Keratinocyte (primary cell): ENCODE data around the gene VPS11. TPM values are rescaled to one million over a fixed set of nuclear protein-coding genes. Genes with fewer than 3 reads are reported as not detected.

Experiments used
- polyA plus RNA-seq, 5 experiments: library from polyadenylated mRNA; depleted of rRNA in 3 of 5; stranded (reverse) in 3 of 5; stranded (forward) in 1 of 5; unstranded in 1 of 5; fragments of >200 nt; gene quantifications; 1 replicate in 1 of 5; 2 replicates in 3 of 5; 3 replicates in 1 of 5; pipeline versions ENCODE4 v1.2.1 to v1.2.3, GENCODE V29; 2011 to 2012; ENCODE audit warnings: missing spikeins in 2 of 5, low read depth in 1 of 5, low replicate concordance in 1 of 5

Gene VPS11
- polyA plus RNA-seq, 1 donor (not counting 4 experiments of a cell fraction or from before 2014, with no cell fraction given), result 12.1 TPM

Other genes starting within 250 kb of the VPS11 start
- not detected in 3 replicates for gene CXCR5, start 183.9 kb upstream of the VPS11 start, polyA plus RNA-seq
- 7.7 to 21.3 TPM (median 10.6 TPM) in 3 replicates for gene BCL9L, start 141.9 kb upstream of the VPS11 start, polyA plus RNA-seq
- gene UPK2, start 111.5 kb upstream of the VPS11 start, polyA plus RNA-seq, result 0.13 to 0.25 TPM (median 0.20 TPM) in 3 replicates
- gene FOXR1, start 96.1 kb upstream of the VPS11 start, polyA plus RNA-seq, result not detected in 3 replicates
- 11.9 to 22.6 TPM (median 14.9 TPM) in 3 replicates for gene CENATAC, start 69.7 kb upstream of the VPS11 start, polyA plus RNA-seq
- 650 to 2,463 TPM (median 978 TPM) in 3 replicates for gene RPS25, start 49.5 kb upstream of the VPS11 start, polyA plus RNA-seq
- 113 to 121 TPM (median 119 TPM) in 3 replicates for gene TRAPPC4, start 49.1 kb upstream of the VPS11 start, polyA plus RNA-seq
- 17.0 to 25.0 TPM (median 20.2 TPM) in 3 replicates for gene SLC37A4, start 36.9 kb upstream of the VPS11 start, polyA plus RNA-seq
- 103 to 170 TPM (median 119 TPM) in 3 replicates for gene HYOU1, start 10.6 kb upstream of the VPS11 start, polyA plus RNA-seq
- 43.5 to 52.0 TPM (median 48.7 TPM) in 3 replicates for gene HMBS, start 17.1 kb downstream of the VPS11 start, polyA plus RNA-seq
- gene DPAGT1, start 34.0 kb downstream of the VPS11 start, polyA plus RNA-seq, result 59.7 to 75.4 TPM (median 60.4 TPM) in 3 replicates
- 2.8 to 3.6 TPM (median 2.9 TPM) in 3 replicates for gene C2CD2L, start 39.5 kb downstream of the VPS11 start, polyA plus RNA-seq
- 15.6 to 21.9 TPM (median 18.5 TPM) in 3 replicates for gene HINFP, start 53.8 kb downstream of the VPS11 start, polyA plus RNA-seq
- 0.14 to 0.27 TPM (median 0.21 TPM) in 3 replicates for gene ABCG4, start 81.2 kb downstream of the VPS11 start, polyA plus RNA-seq
- gene NLRX1, start 100.9 kb downstream of the VPS11 start, polyA plus RNA-seq, result 8.1 to 11.3 TPM (median 9.0 TPM) in 3 replicates
- gene NHERF4, start 117.7 kb downstream of the VPS11 start, polyA plus RNA-seq, result not detected in 3 replicates
- 7.9 to 15.2 TPM (median 14.1 TPM) in 3 replicates for gene CBL, start 138.5 kb downstream of the VPS11 start, polyA plus RNA-seq
- 8.5 to 12.1 TPM (median 10.5 TPM) in 3 replicates for gene MCAM, start 249.3 kb downstream of the VPS11 start, polyA plus RNA-seq